T-cell (primary cell): ENCODE results near the gene SRPK1. TPM values are rescaled to one million over a fixed set of nuclear protein-coding genes. Genes with fewer than 3 reads are reported as not detected.

Experiments used
- ATAC-seq, 4 experiments: fragments of 200-7000 bp in 3 of 4; fragments of 150-1000 bp in 1 of 4; cut with Tn5 transposase; replicated peaks in 1 of 4; 1 replicate in 3 of 4; 2 replicates in 1 of 4; pipeline ENCODE4 v1.10.0; 2021; ENCODE audit warnings: moderate library complexity in 3 of 4, mild to moderate bottlenecking in 2 of 4, moderate number of reproducible peaks in 1 of 4
- CTCF ChIA-PET, 2 donors: fragments of 300-600 bp; sonication (Branson Sonifier 250); formaldehyde crosslinking; loops; one replicate each; lab custom pipeline; 2022; ENCODE audit warnings: antibody characterized with exemption in 2 of 2; lab: Charles Lee
- POLR2A ChIA-PET, 2 donors: fragments of 300-600 bp; sonication (Branson Sonifier 250); formaldehyde crosslinking; loops; one replicate each; lab custom pipeline; 2022; ENCODE audit warnings: antibody characterized with exemption in 2 of 2; lab: Charles Lee
- DNase-seq, 35 experiments: peaks; one replicate each; pipeline versions ENCODE4 v3.0.0 to v3.0.0-alpha.2; 2013 to 2023
- H3K27ac ChIP-seq: one replicate; pipeline ENCODE4 v1.5.1; 2013; ENCODE audit warnings: low read length
- H3K27me3 ChIP-seq, 2 experiments: replicated peaks in 1 of 2; 1 replicate in 1 of 2; 2 replicates in 1 of 2; pipeline versions ENCODE4 v1.6.1 to v1.7.0; 2013; ENCODE audit warnings: low read length in 1 of 2, mixed read lengths in 1 of 2; ENCODE audit not compliant: control insufficient read depth in 2 of 2, insufficient read depth in 2 of 2; ENCODE audit errors: extremely low read depth in 1 of 2
- H3K36me3 ChIP-seq, 2 donors: 1 replicate in 1 of 2; 2 replicates in 1 of 2; pipeline versions ENCODE4 v1.6.1 to v1.7.0; 2013; ENCODE audit warnings: low read length in 1 of 2; ENCODE audit not compliant: control insufficient read depth in 2 of 2, insufficient read depth in 1 of 2; ENCODE audit errors: extremely low read depth in 1 of 2
- H3K4me1 ChIP-seq, 2 experiments: 1 replicate in 1 of 2; 2 replicates in 1 of 2; pipeline versions ENCODE4 v1.6.1 to v1.7.0; 2013; ENCODE audit warnings: low read length in 2 of 2, mixed read lengths in 1 of 2; ENCODE audit not compliant: insufficient read depth in 2 of 2, control insufficient read depth in 1 of 2; ENCODE audit errors: extremely low read depth in 1 of 2
- H3K4me3 ChIP-seq, 2 donors: 1 replicate in 1 of 2; 2 replicates in 1 of 2; pipeline versions ENCODE4 v1.5.1 to v1.7.0; 2013; ENCODE audit warnings: mild to moderate bottlenecking in 2 of 2, low read length in 1 of 2, moderate library complexity in 1 of 2; ENCODE audit not compliant: control insufficient read depth in 1 of 2; ENCODE audit errors: extremely low read depth in 1 of 2
- H3K9me3 ChIP-seq: 2 replicates; pipeline ENCODE4 v1.7.0; 2013
- H3K27ac Mint-ChIP-seq, 2 donors: one replicate each; pipeline ENCODE4 v1.8.0; 2020 to 2021; ENCODE audit warnings: mild to moderate bottlenecking in 2 of 2, mixed read lengths in 2 of 2
- H3K27me3 Mint-ChIP-seq, 2 donors: one replicate each; pipeline ENCODE4 v1.8.0; 2021 to 2022; ENCODE audit warnings: mixed read lengths in 2 of 2
- H3K36me3 Mint-ChIP-seq: one replicate; pipeline ENCODE4 v1.8.0; 2021; ENCODE audit warnings: mixed read lengths
- H3K4me1 Mint-ChIP-seq, 3 donors: one replicate each; pipeline ENCODE4 v1.8.0; 2020 to 2022; ENCODE audit warnings: mixed read lengths in 3 of 3, mild to moderate bottlenecking in 1 of 3
- H3K4me3 Mint-ChIP-seq, 3 donors: one replicate each; pipeline ENCODE4 v1.8.0; 2020 to 2022; ENCODE audit warnings: mild to moderate bottlenecking in 3 of 3, mixed read lengths in 3 of 3, moderate library complexity in 3 of 3
- H3K9me3 Mint-ChIP-seq, 3 donors: one replicate each; pipeline ENCODE4 v1.8.0; 2020 to 2022; ENCODE audit warnings: mixed read lengths in 3 of 3
- WGBS: methylation state at CpG from one replicate; pipeline ENCODE4 v1.1.5; 2013; ENCODE audit warnings: missing lambda C conversion rate; ENCODE audit not compliant: insufficient coverage; 5-methylcytosine and 5-hydroxymethylcytosine counted together
- total RNA-seq, 35 experiments: library from RNA in 6 of 35; stranded (reverse) in 6 of 35; fragments of 120-200 nt in 1 of 35; gene quantifications; one replicate each; pipeline versions ENCODE4 v1.2.1 to v1.2.4 and lab custom pipeline; 2013 to 2026

SRPK1 gene
- 10 to 100 TPM; 37.2 to 45.8 (median 40.9) TPM for total RNA-seq
- total RNA-seq (2013), result 41.6 TPM
- 37.6 to 268 (median 95.4) reads per million in 29 experiments for total RNA-seq (lab: John Stamatoyannopoulos, UW)

DNA sequence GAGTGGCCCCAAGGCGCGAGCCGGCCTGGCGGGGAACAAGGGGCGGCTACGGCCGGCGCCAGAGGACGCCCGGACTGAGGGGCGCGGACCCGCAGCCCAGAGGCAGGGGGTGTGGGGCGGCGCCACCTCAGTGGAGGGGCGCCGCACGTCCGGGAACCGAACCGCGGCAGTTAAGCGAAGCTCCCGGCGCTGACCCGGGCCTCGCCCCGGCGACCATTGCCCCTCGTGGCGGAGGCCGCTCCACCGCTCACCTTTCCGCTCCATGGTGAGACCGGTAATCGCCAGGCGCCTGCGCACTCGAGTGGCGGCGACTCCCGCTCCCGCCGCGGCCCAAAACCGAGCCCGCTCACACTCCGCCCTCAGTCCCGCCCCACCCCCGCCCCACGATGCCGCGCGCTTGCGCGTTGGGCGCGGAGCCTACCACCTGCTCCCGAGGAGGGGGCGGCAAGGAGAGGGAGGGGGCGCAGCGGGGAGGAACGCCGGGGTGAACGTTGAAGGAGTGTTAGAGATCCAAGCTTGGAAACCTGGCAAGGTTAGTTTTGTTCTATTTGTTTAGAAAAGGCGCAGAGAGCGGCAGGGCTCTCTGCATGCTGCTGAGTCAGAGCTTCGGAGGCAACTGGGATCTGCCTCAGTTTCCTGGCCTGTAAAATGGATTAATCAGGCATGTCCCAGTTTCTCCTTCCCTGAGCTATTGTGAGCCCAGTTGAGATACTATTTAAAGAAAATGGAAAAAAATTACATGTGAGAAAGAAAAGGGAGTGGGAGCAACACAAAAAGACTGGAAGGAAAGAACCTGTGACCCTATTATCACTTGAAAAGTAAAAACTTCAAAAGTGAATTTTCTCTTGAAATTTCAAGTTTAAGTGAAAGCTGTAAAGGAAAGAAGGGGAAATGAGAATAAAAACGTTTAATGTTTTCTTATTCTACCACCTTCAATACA is at the start of gene SRPK1:
Gene SRPK1 (minus strand): TSS at position 306 of the 940 bp plus-strand sequence. CDS start 42 bp downstream, at position 264.
- H3K4me1 Mint-ChIP-seq, result peaks cover 37 to 51% (median 44%) of the 10 kb centered on the region in 3 donors
- peak within 1 kb of the TSS; percentile 60 to 70 for H3K4me3 ChIP-seq

DNA sequence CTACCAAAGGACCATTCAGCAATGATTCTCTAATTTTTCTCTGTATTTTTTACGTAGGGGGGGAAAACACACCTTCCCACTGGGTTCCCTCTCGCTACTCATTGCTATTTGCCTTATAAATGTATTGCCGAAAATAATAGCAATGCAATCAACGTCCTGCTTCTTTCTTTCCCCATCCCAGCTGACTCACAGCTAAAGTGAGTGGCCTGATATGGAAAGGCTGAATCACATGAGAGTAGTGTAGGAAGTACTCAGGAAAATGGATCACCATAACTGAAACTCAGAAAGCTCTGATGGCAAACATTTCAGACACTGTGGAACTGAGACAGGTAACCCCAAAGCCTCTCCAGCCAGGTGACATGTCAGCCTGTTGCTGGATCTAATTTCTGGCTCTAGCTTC is 49.3 kb upstream of the SRPK1 start:
- Mint-ChIP-seq H3K4me1 (no peaks in the 10 kb centered on the region), H3K27ac (no peak overlapping the region), H3K9me3 (no peaks in the 10 kb centered on the region), H3K27me3 (peaks cover 3 to 7% of the 10 kb centered on the region in 2 donors), H3K36me3 (no peaks in the 10 kb centered on the region), H3K4me3 (no peak overlapping the region)
- Histone ChIP-seq H3K36me3 (no peaks in the 10 kb centered on the region), H3K27me3 (peaks cover 0 to 1% of the 10 kb centered on the region in 2 experiments), H3K9me3 (no peaks in the 10 kb centered on the region), H3K4me1 (no peaks in the 10 kb centered on the region), H3K4me3 (no peak overlapping the region), H3K27ac (no peak overlapping the region)
- WGBS, result no CpG with 5 or more reads among the region's 4 CpGs
- DNase-seq (no peak), ATAC-seq (no peak)
- CTCF ChIA-PET, result no interaction called here
- POLR2A ChIA-PET, result no interaction called here

More for the DNA sequence above, at the start of gene SRPK1:
- Mint-ChIP-seq H3K27ac (peak within 1 kb of the TSS; percentile 85 to 93), H3K27me3 (no peaks in the 10 kb centered on the region), H3K36me3 (peaks cover 8% of the 10 kb centered on the region), H3K4me3 (peak within 1 kb of the TSS; percentile 89 to 97 (median 90)), H3K9me3 (no peaks in the 10 kb centered on the region)
- WGBS, result under 1% methylated on average over 58 of the region's 69 CpGs
- no peaks in the 10 kb centered on the region for H3K9me3 ChIP-seq
- peak within 1 kb of the TSS; percentile 55 for H3K27ac ChIP-seq
- ChIA-PET POLR2A (interaction anchor here in 1 of 2 donors (0.6 kb wide), 2 partner anchors 15 to 687 kb away, joined by 3 read pairs; no protein-coding TSS in a partner anchor), CTCF (interaction anchor here (0.6 to 0.7 kb wide), 2 partner anchors 126 to 499 kb away, joined by 3 to 4 read pairs; no protein-coding TSS in a partner anchor)
- DNase-seq, result peak; percentile 58 to 88 (median 73)
- H3K27me3 ChIP-seq, result no peaks in the 10 kb centered on the region
- H3K36me3 ChIP-seq, result no peaks in the 10 kb centered on the region
- peaks cover 16 to 18% of the 10 kb centered on the region in 2 experiments for H3K4me1 ChIP-seq
- ATAC-seq, result peak; percentile 81 to 85 (median 84)

DNA sequence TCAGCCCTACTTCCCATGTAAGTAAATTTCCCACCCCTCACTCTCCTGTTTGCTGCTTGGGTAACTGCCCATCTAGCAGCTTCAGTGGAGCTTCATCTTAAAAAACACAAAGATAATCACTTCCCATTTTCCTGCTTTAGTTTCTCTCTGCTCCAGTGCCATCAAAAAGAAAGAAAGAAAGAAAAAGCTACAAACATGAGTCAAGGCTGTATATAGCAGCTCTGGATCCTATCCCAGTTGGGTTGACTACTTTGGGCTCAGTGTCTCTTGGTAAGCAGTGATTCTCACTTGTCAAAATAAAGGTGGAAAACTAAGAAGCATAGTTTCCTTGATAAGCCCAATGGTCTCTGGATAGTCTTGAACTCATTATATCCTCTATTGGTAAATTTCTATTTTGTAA is 48.7 kb upstream of the SRPK1 start:
- H3K9me3 Mint-ChIP-seq, result no peaks in the 10 kb centered on the region
- ATAC-seq (no peak), DNase-seq (no peak)
- CTCF ChIA-PET, result no interaction called here
- H3K36me3 Mint-ChIP-seq, result no peaks in the 10 kb centered on the region
- Histone ChIP-seq H3K27ac (no peak overlapping the region), H3K4me3 (no peak overlapping the region), H3K27me3 (peaks cover 0 to 2% of the 10 kb centered on the region in 2 experiments), H3K4me1 (no peaks in the 10 kb centered on the region), H3K36me3 (no peaks in the 10 kb centered on the region), H3K9me3 (no peaks in the 10 kb centered on the region)
- POLR2A ChIA-PET, result no interaction called here
- no peak overlapping the region for H3K27ac Mint-ChIP-seq
- no peak overlapping the region for H3K4me3 Mint-ChIP-seq
- H3K4me1 Mint-ChIP-seq, result no peaks in the 10 kb centered on the region
- H3K27me3 Mint-ChIP-seq, result peaks cover 3 to 7% of the 10 kb centered on the region in 2 donors

DNA sequence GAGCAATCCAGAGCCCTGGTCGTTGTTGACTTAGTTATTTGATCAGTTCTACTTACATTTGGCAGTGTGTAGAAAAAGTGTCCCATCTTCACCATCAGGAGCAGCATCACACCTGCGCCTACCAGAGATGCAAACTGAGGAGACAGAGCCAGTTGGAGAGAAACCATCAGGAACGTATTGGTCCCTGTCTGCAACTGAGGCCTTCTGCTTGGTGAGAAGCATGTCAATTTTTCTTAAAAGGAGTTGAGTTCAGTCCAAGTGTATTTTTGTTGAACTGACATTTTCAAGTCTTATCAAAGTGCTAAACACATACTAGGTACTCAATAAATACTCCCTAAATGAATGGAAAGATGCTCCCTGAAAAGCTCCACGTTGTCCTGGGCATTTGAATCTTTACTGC is 47.9 kb upstream of the SRPK1 start:
- peaks cover 3 to 7% of the 10 kb centered on the region in 2 donors for H3K27me3 Mint-ChIP-seq
- H3K9me3 Mint-ChIP-seq, result no peaks in the 10 kb centered on the region
- H3K9me3 ChIP-seq, result no peaks in the 10 kb centered on the region
- H3K27me3 ChIP-seq, result peaks cover 0 to 2% of the 10 kb centered on the region in 2 experiments
- WGBS, result 100% methylated on average over 1 of the region's 4 CpGs
- no peak overlapping the region for H3K27ac Mint-ChIP-seq
- no peaks in the 10 kb centered on the region for H3K4me1 ChIP-seq
- H3K4me3 Mint-ChIP-seq, result no peak overlapping the region
- ChIA-PET CTCF (no interaction called here), POLR2A (no interaction called here)
- H3K4me3 ChIP-seq, result no peak overlapping the region
- no peaks in the 10 kb centered on the region for H3K36me3 Mint-ChIP-seq
- no peak overlapping the region for H3K27ac ChIP-seq
- ATAC-seq (no peak), DNase-seq (no peak)
- no peaks in the 10 kb centered on the region for H3K4me1 Mint-ChIP-seq
- no peaks in the 10 kb centered on the region for H3K36me3 ChIP-seq

DNA sequence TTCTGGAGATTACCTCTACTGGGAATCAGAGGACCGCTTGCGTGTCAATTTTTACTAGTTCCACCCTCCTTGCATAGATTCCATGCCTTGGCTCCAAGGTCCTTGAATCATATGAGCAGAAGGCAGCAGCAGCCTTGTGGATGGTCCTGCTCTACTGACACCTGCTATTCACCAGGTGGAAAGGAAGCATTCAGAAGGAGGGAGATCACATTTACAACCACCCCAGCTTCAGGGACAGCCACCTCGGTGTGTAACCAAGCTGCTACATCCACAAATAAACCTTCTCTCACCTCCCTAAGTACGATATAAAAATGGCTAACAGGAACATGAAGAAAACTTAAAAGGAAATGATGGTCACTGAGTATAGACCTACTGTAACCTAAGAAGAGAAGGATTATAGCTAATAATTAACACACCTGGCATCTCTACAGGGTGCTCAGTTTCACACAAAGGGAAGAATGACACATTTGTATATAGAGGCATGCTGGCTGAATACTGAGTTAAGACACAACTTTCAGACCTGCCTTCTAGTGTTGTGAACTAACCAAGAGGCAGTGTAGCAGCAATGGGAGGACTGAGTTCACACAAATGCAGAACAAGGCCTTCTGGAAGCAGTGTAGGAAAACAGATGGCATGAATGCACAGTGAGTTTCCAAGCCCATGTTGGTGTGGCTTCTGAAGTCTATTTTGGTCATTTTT is 46.3 kb upstream of the SRPK1 start:
- no CpG with 5 or more reads among the region's 4 CpGs for WGBS
- DNase-seq (no peak), ATAC-seq (no peak)
- H3K4me3 ChIP-seq, result no peak overlapping the region
- H3K27ac ChIP-seq, result no peak overlapping the region
- no peaks in the 10 kb centered on the region for H3K4me1 ChIP-seq
- H3K4me3 Mint-ChIP-seq, result no peak overlapping the region
- peaks cover 10 to 11% of the 10 kb centered on the region in 2 donors for H3K27me3 Mint-ChIP-seq
- POLR2A ChIA-PET, result no interaction called here
- H3K36me3 ChIP-seq, result no peaks in the 10 kb centered on the region
- H3K4me1 Mint-ChIP-seq, result no peaks in the 10 kb centered on the region
- CTCF ChIA-PET, result no interaction called here
- peaks cover 0 to 2% of the 10 kb centered on the region in 2 experiments for H3K27me3 ChIP-seq
- no peaks in the 10 kb centered on the region for H3K9me3 Mint-ChIP-seq
- no peaks in the 10 kb centered on the region for H3K36me3 Mint-ChIP-seq
- no peak overlapping the region for H3K27ac Mint-ChIP-seq
- no peaks in the 10 kb centered on the region for H3K9me3 ChIP-seq

DNA sequence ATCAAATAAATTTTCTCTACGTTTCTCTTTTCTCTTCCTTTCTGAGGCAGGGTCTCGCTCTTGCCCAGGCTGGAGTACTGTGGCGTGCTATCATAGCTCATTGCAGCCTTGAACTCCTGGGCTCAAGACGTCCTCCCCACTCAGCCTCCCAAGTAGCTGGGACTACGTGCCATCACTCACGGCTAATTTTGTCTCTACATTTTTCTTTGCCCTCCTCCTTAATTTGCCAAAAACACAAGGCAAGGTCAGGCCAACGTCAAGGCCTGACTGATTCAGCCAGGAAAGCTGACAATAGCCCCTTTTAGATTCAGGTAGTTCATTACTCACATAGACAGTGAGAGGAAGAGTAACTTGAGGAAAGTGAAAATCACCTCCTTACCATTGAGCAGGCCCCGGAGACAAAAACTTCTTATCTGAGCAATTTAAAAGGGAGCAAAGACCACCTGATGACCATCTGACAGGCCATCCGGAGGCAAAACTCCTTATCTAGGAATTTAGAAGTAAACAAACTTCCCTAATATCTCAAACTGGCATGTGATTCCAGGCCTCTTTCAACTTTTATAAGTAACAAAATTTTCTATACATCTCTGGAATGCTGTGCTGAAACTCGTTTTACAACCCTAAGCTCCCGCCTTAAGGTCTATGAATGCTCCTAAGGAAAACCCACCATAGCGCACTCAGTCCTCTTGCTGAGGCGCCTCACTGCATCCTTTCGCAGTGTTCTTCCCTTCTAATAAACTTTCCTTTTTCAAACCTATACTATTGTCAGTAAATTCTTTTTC is 42.1 kb upstream of the SRPK1 start:
- DNase-seq (no peak), ATAC-seq (no peak)
- no peak overlapping the region for H3K27ac Mint-ChIP-seq
- H3K36me3 Mint-ChIP-seq, result no peaks in the 10 kb centered on the region
- no peaks in the 10 kb centered on the region for H3K9me3 Mint-ChIP-seq
- H3K27ac ChIP-seq, result no peak overlapping the region
- ChIA-PET CTCF (no interaction called here), POLR2A (no interaction called here)
- H3K4me1 Mint-ChIP-seq, result no peaks in the 10 kb centered on the region
- H3K4me3 Mint-ChIP-seq, result no peak overlapping the region
- peaks cover 27 to 31% of the 10 kb centered on the region in 2 donors for H3K27me3 Mint-ChIP-seq
- peaks cover 0 to 13% of the 10 kb centered on the region in 2 experiments for H3K27me3 ChIP-seq
- no peak overlapping the region for H3K4me3 ChIP-seq
- no peaks in the 10 kb centered on the region for H3K4me1 ChIP-seq
- H3K9me3 ChIP-seq, result no peaks in the 10 kb centered on the region
- H3K36me3 ChIP-seq, result no peaks in the 10 kb centered on the region
- 86% methylated on average over 11 of the region's 14 CpGs for WGBS
